Fibroblast of peridontal ligament (primary cell): ENCODE results near the gene SERPINB5.

Experiments
- DNase-seq: peaks from one replicate; pipeline ENCODE4 v3.0.0-alpha.2; 2010; ENCODE audit errors: extremely low read depth

Gene SERPINB5

DNA sequence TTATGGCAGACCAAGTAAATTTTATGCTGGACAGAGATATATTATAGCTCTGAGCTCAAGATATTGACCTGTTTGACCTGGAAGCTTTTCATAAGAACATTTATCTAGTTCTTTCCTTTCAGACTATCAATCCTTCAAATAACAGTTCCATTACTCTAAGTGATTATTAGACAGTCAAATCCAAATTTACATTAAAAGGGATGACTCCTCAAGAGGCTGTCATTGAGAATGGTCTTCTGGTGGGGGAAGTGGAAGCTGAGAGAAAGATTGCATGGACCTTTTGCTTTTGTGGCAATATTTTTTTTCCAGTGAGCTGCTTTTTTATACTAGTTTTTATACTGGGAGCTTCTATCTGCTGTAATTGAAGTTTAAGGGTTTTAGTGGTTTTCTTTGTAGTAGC lies 50.5 kb downstream of the SERPINB5 start:
- DNase-seq = no peak

DNA sequence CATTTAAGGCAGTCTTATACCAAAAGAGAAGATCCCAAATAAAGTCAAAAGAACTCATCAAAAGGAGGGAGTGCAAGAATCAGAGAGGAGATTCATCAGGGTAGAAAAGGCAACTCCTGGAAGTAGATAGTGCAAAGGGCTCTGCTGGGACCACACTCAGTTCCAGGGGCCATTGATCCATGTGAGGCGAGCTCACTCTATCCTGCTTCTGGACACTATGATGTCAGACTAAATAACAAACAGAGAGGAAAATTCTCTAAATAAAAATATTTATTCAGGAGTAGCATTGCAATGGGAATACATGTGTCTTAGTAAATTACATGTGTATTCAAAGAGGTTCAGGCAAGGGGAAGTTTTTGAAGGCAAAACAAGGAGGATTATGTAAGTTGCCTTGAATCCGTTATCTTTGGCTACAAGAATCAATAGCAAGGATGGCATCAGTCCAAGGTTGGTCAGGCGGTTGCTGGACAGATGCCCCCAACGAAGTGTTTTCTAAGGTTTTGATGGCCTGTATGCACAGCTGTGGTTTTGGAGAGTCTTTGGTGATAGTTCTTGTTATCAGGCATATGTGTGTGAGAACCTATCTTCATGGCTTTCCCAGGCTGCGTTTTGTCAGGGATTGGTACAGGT lies 52.2 kb downstream of the SERPINB5 start:
- no peak for DNase-seq

DNA sequence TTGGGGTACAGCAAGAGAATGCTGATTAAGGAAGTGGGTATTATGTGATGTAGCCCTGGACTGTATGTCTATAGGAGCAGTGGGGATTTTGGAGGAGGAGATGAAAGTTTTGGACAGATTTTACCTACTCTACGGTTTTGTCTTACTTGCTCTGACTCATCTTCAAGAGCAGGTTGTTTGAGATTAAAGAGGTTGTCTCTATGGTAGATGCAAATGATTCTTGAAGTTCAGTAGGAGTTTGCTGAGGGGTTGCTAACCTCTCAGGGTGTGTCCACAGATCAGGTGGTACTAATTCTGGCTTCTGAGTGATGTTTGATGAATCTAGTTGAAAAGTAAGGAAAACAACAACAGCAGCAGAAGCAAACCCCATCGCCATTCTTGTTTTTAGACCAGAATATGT lies 55.7 kb downstream of the SERPINB5 start:
- no peak for DNase-seq

DNA sequence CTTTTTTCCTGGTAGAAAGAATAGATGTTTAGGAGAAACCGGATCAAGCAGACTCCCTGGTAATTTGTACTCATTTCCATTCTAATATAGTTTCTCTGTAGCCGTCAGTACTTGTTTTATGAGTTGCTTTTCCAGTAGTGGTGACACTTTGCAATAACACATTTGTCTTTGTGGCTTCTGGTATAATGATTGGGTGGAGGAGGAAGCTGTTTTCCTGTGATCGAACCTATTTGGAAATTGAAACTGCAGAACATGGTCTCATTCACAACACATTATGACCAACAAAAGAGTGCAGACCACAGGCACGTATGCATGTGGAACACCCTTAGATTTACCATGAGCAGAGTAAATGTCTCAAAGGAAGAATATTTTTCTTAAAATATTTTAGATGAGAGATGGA lies 57.9 kb downstream of the SERPINB5 start:
- no peak for DNase-seq

DNA sequence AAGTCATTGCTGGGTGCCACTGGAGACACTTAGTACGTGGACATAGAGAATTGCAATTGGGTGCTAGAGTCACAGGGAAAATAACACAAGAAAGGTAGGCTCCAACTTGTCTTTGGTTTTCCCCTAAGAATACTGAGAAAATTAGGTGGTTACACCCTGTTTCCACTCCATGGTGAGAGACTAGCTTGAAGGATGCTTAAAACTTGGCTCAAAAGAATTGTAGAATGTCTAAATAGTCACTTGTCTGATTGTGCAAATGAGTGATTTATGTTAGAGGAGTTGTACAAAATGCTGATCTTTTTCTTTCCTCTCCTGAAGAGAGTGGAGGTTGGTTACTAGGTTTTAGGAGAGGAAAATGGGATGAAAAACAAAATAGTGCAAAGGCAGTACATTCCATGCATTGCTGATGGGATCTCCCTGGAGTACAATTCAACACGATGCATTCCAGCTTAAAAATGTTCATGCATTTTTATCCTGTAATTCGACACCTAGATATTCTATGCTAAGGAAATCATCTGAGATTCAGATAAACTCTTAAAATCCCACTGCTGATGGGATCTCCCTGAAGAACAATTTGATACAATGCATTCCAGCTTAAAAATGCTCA lies 63.2 kb downstream of the SERPINB5 start:
- peak; percentile 63 for DNase-seq

DNA sequence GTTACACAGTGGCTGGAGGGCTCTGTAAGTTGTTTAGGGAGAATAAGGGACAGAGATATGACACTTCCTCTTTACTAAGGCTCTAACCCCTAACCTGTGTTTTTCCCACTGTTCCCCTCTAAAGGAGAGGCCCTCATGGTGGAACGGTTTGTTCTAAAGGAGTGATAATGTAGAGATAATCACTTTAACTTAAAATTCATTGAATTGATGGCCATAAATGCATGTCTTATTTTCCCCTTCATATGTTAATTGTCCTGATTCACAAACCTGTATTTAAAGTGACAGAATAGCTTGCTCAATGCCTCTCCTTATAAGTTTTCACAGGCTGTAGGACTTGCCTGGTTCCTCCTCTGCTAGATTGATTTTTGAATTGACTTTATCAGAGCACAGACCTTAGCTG lies 65.3 kb downstream of the SERPINB5 start, which contains the start of gene SERPINB12:
Gene SERPINB12 (plus strand): TSS at position 301 of the 400 bp plus-strand sequence. CDS start 13,791 bp downstream, outside the sequence.
- DNase-seq = no peak

DNA sequence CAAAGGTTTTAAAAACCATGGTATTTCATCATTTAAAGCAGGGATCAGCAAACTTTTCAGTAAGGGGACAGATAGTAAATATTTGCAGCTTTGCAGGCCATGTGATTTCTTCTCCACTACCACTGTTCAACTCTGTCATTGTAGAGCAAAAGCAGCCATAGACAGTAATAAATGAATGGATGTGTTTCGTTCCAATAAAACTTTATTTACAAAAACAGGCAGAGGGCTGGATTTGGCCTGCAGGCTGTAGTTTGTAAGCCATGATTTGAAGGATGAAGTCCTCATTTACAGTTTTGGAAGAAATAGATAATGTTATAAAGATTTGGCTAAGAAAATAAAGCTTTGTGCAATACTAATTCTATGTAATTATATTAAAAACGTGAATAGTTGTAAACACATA lies 67.3 kb downstream of the SERPINB5 start:
- no peak for DNase-seq

DNA sequence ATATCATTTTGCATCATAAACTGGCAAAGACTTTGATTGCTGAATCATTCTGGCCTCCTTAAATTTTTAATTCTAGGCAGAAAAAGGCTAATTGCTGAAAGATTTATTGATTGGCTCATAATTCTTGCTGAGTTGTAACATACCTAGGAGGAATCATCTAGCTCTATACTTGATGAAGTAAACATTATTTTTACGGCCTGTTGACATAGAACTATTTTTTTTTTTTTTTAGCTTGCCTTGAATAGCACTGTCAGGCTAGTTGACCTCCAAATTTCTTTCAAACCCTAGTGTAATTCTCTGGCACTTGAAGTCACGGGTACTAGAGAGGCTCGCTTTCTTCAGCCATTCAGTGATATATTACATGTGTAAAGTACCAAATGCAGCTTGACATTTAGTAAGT lies 68.2 kb downstream of the SERPINB5 start:
- no peak for DNase-seq

DNA sequence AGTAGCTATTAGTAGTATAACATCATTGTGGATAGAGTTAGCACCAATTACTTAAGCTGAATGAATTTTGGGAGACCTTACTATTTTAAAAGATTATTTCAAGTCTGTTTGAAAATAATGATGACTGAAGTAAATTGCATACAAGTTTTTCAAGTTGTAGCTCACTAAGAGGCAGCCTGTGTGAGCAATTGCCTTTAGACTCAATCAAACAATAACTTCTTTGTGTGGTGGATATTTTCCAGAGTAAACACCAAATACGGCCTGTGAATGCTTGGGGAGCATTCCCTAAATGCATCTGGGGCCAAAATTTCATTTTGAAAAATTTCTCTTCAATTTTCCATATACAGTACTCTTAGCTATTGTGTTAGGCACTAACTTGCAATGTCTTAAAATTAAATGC lies 73.3 kb downstream of the SERPINB5 start:
- DNase-seq = no peak

DNA sequence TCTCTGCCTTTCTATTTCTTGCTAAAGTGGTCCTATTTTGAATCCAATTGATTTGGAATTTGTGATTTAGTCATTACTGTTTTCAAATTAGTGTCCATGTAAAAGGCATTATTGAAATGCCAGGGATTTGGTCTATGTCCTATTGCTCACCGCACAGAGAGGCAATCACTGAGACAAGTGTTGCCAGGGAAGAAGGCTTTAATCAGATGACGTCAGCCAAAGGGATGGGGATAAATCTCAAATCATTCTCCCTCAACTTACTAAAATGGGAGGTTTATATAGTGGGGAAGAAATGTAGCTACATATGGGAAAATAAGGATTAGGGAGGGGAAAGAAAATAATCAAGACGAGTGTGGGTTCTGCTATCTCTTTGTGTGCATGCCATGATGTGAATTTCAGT lies 75.0 kb downstream of the SERPINB5 start:
- no peak for DNase-seq

DNA sequence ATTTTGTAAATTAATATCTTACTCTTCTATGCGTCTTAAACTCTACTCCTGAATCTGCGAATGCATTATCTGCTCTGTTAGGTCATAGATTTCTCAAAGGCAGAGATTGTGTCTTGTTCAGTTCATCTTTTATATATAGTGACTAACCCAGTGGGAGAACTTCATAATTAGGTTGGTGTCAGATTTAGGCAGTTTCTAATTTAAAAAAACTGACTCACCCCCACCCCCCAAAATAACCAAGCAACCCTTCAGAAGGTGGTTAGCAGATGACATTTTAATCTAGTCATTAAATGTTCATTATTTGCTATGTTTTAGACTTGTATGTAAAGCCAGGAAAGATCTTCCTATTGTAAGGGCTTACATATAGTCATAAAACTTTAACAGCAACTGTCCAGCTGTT lies 75.8 kb downstream of the SERPINB5 start:
- no peak for DNase-seq

DNA sequence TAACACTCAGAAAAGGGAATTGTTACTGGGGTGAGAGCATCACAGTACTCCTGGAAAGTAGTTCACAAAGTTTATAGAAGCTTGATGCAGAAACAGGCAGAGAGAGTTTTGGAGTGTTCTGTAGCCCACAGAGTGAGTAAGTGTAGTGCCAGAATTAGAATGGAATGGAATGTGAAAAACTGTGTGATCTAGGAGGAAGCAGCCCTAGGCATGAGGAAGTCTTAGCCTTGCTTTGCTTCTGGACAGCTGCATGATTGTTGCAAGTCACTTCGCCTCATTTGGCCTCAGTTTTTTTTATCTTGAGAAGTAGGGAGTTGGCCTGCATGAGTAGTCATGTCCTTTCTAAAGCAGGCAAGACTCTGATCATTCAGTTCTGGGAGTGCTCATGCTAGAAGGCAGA lies 76.3 kb downstream of the SERPINB5 start:
- DNase-seq = peak; percentile 70
